Fibroblast of lung (primary cell): Measurements from ENCODE around the gene TRIM14.

Experiments
- CTCF ChIP-seq, 2 donors: IDR thresholded peaks in 1 of 2; conservative IDR thresholded peaks in 1 of 2; 1 replicate in 1 of 2; 2 replicates in 1 of 2; pipeline ENCODE4 v1.5.1; 2011 to 2012; ENCODE audit warnings: low read length in 2 of 2, control low read depth in 1 of 2, inconsistent platforms in 1 of 2, low read depth in 1 of 2, mild to moderate bottlenecking in 1 of 2
- EZH2 ChIP-seq: IDR thresholded peaks from 2 replicates; pipeline ENCODE4 v1.5.1; 2012; ENCODE audit warnings: low read length, control low read depth, mild to moderate bottlenecking; ENCODE audit errors: missing control alignments

- TF ChIP-seq CTCF (conservative IDR thresholded peaks at IDR 0.05 in 1 of 2, IDR thresholded peaks at IDR 0.05 in 1 of 2; ENCODE audit: low read depth in 1 of 2, low read length in 2 of 2) (no peak), EZH2 (no peak)
These were observed 56.9 kb downstream of the TRIM14 start for GRCh38 chr9:98062161-98062560.
